Medulla oblongata (tissue), 1 donor: ENCODE data around the gene TPRG1L.
A peak's percentile ranks its signal among the peaks of the same experiment; 100 is the strongest.
"Not testable (repeated sequence)": the region's sequence is repeated elsewhere in the genome, so short reads cannot be mapped to it uniquely, and the experiment has no call there.

Source experiments
- DNase-seq: peaks from one replicate; pipeline ENCODE4 v3.0.0-alpha.2; 2015; ENCODE audit errors: extremely low spot score

Gene TPRG1L

DNA sequence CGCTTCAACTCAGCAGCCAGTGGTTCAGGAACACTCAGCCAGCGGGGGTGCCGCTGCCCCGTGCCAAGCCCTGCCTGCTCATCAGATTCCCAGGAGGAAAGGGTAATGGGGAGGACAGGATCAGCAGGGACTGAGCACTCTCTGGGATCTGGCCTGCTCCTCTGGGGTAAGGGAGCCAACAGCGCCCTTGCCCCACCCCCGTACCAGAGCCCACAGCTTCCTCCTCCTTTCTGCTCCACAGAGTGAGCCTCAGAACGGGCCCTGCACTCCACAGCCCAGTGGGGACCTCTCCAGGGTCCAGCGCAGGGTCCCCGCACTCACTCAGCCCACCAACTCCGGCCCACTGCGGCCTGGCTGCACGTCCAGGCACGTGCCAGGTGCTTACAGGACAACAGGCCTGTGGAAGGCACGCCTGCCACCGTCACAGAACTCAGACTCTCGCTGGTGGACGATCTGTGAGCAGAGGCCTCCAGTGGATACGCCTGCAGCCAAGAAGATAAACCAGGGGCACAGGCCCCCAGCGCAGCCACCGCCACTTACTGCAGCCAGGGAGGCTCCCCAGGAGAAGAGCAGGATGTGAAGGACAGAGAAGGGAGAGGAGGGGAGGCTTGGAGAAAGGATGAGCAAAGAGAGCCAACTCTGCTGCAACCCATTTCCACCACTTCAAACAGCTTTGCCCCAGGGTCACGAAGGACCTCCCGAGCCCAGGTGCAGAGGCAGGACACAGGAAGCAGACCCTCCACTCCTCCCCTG lies 15.6 kb upstream of the TPRG1L start:
- DNase-seq, result no peak

DNA sequence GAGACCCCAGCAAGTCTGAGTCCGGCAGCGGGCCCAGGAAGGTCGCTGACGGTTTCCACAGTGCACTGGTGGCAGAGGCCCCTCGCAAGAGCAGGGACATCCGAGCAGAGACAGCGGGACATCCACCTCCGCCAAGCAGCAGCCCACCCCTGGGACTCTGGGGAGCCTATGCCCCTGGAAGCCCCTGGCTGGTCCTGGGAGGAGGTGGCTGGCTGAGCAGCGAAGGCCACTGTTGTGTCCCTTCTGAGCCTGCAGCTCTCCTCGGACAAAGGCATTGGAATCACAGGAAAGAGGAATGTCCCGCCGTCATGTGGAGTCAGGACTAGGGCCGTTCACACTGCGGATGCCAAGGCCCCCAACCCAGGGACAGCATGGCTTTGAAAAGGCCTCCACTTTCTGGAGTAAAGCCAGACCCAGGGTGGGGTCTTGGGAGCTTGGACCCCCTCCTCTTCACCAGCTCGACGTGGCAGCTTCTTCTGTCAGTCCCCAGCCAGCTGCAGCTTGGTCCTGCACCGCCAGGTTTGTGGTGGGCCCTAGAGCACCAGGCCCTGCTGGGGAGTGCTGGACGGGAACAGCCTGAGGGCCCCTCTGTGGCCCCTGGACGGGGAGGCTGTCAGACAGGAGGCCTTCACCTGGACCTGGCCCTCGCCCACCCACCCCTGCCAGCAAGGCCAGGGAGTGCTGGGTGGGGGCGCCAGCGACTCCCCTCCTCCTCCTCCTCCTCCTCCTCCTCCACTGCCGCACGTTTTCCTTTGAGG lies 14.9 kb upstream of the TPRG1L start:
- DNase-seq, result no peak

DNA sequence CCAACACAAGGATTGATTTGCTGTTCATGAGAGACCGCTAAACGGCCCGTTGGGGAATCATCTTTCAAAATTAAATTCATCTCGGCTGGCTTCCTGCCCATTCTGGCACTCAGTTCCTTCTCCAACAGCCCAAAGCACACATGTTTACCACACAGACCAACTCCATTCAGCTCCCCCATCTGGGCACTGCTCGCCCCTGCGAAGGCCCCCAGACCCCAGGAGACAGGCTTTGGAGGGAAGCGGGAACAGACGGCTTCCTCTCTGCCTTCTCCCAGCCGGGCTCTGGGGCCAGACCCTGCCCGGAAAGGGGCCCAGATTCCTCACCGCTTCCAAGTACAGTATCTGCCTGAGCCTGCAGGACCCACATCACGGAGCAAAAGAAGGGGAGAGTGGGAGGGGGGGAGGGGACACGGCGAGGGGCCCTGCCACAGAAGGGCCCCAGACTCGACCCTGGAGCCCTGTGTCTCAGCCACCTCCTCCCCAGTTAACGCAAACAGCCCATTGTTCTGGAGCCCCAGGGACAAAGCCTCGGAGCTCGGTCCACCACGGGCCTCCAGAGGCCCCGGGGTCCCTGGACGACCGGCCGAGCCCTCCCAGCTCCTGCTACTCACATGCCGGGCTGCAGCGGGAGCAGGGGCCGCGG lies 14.2 kb upstream of the TPRG1L start:
- DNase-seq, result no peak

- no peak for DNase-seq
Observed at GRCh38 chr1:3611170-3612019, 13.4 kb upstream of the TPRG1L start, which contains the start of gene MEGF6. TSS of gene MEGF6 (minus strand) at chr1:3611508. CDS start at chr1:3611268, 240 bp downstream.

DNA sequence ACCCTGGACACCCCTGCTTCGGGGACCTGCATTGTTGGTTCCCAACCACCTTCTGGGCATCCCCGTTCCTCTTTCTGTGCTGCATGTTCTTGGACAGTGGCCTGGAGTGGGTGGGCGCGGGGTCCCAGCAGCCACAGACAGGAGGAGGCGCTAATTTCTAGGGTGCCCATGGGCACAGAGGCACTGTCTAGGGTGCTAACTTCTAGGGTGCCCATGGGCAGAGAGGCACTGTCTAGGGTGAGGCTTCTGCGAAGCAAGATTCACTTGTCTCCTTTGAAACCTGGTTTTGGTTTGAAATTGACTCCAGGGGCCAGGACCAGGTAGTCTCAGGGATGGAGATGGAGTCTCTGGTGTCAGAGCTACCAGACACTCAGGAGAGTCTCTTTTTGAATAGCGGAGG lies 12.7 kb upstream of the TPRG1L start:
- no peak for DNase-seq

- DNase-seq, result no peak
Observed at GRCh38 chr1:3614755-3615742, 9.8 kb upstream of the TPRG1L start.

DNA sequence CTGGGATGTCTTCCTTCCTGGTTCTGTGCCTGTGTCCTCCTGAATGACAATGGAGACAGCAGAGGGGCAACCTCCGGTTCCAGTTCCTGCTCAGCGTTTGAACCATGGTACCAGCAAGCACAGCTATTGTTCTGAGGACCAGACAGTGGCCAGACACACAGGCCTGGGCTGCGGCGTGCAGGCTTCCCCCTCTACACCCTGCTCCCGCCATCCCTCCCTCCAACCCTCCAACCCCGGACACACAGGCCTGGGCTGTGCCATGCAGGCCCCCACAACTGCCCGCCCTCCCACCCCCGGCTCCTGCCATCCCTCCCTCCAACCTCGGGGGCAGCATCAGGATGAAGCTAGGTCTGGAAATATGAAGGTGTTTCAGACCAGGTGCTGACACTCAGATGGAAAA lies 8.0 kb upstream of the TPRG1L start:
- DNase-seq, result no peak

GRCh38 chr1:3617806-3618345 lies 6.9 kb upstream of the TPRG1L start:
- no peak for DNase-seq

GRCh38 chr1:3618531-3618880 lies 6.3 kb upstream of the TPRG1L start:
- no peak for DNase-seq

DNA sequence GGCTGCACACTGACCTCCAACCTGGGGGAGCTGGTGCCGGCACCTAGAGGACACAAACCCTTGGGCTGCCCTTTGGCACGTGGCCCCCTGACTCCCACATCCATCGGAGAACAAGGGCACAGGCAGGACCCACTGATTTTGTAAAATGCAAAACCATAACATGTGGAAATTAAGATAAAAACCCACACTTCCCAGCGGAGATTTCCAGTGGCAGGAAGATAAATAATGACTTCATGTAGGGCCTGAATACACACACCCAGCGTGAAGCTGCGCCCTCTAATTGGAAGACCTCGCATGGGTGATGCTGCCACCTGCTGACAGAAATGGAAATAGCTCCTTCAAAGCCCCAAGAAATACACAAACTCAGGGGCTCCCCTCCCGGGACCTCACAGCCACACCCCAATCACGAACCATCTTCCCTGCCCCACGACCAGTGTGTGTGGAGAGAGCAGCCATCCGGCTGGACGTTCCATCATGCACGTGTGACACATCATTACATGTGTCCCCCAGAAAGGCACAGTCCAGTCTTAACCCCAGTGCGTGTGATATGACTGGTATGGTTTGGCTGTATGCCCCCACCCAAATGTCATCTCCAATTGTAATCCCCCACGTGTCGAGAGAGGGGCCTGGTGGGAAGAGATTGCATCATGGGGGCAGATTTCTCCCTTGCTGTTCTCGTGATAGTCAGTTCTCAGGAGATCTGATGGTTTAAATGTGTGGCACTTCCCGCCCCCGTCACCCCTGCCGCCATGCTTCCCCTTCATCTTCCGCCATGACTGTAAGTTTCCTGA lies 5.7 kb upstream of the TPRG1L start:
- DNase-seq, result peak; percentile 91

GRCh38 chr1:3620708-3621107 lies 4.1 kb upstream of the TPRG1L start:
- no peak for DNase-seq

DNA sequence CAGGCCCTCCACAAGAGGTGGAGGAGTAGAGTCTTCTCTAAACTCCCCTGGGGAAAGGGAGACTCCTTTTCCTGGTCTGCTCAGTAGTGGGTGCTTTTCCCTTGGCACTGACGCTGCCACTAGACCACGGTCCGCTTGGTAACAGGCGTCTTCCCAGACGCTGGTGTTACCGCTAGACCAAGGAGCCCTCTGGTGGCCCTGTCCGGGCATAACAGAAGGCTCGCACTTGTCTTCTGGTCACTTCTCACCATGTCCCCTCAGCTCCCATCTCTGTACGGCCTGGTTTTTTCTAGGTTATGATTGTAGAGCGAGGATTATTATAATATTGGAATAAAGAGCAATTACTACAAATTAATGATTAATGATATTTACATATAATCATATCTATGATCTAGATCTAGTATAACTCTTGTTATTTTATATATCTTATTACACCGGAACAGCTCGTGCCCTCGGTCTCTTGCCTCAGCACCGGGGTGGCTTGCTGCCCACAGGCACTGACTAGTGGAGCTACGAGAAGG lies 3.6 kb upstream of the TPRG1L start:
- DNase-seq, result peak; percentile 43

GRCh38 chr1:3622102-3622501 lies 2.7 kb upstream of the TPRG1L start:
- DNase-seq, result not testable (repeated sequence)

DNA sequence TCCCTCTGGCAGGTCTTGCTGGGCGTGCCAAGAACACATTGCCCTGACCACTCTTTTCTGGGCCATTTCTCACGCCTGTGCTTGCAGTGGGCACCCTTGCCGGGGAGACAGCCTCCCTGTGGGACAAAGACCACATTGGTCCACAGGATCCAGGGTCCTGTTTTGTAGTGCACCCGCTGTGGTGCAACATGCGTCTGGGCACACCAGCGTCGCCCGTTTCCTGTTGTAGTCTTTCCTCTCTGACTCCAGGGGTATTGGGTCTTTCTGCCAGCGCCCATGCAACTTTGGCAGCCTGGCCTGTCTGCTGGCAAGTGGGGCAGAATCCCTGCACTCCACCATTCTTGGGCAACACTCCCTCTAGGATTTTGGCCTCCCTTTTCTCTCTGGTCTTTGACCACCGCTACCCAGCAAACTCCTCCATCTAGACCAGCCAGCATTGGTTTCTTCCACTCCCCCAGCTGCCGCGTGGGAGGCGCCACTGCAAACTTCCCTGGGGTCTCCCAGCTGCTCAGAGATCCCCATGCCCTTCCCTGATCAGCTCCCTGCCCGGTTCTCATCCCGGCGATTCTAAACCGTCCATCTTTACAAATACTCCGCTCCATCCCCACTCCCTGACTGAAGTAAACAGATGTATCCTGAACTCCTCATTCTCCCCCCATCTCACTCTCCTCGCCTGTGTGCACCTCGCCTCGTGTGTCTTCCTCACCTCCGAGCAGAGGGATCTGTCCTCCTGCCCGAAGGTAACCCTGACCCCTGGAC lies 1.2 kb upstream of the TPRG1L start:
- no peak for DNase-seq

- DNase-seq, result peak; percentile 30
Observed at GRCh38 chr1:3625151-3625907, 514 bp downstream of the TPRG1L start.

- peak; percentile 16 for DNase-seq
Observed at GRCh38 chr1:3626025-3626424, 1.2 kb downstream of the TPRG1L start.

DNA sequence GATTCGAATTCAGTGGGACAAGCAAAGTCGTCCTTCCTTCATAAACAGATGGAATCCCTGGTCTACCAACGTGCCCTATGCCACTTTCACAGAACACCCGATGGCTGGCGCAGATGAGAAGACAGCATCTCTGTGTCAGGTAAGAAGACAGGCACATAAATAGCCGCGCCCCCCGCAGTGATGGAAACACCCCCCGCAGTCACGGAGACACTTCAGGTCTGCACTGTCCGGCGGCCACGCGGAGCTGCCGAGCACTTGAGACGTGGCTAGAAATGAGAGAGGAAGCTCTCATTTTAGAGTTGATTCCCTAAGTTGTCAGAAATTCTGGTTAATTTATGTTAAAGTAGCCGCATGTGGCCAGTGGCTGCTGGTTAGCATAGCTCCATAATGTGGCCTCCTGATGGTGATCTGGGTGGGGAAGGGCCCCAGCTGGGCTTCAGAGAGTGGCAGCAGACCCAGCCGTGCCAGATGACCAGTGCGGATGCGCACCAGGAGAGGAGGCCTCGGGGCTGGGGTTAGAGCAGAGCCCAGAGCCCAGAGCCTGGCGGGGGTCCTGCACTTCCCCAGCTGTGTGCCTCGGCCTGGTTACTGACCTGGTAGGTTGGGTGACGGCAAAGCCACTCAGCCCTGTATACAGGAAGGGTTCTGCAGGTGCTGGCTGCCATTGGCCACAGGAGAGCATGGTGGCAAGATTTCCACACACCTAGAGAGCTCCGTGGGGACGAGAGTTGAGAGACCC lies 2.9 kb downstream of the TPRG1L start:
- DNase-seq, result no peak
